K562 (cell line): ENCODE data around the gene TM9SF4.

Experiments
- MAZ ChIP-seq, 2 experiments: fragments of 450-650 bp in 1 of 2; sonication (generic) in 1 of 2; formaldehyde crosslinking; IDR thresholded peaks in 1 of 2; conservative IDR thresholded peaks in 1 of 2; 2 replicates each; pipeline versions ENCODE4 v1.4.0 to v1.5.0; 2020; ENCODE audit warnings: mild to moderate bottlenecking in 1 of 2, missing genetic modification reagents in 1 of 2
- NFYB ChIP-seq: IDR thresholded peaks from 2 replicates; pipeline ENCODE4 v1.6.1; 2011; ENCODE audit warnings: mild to moderate bottlenecking, moderate library complexity; ENCODE audit not compliant: insufficient read length; ENCODE audit errors: extremely low read depth
- SP2 ChIP-seq: IDR thresholded peaks from 2 replicates; pipeline ENCODE4 v1.6.1; 2011; ENCODE audit warnings: mild to moderate bottlenecking, low read depth, low read length, moderate library complexity; ENCODE audit not compliant: poor library complexity, severe bottlenecking; ENCODE audit errors: extremely low read depth
- TARDBP ChIP-seq: fragments of 450-650 bp; IDR thresholded peaks from 2 replicates; pipeline ENCODE4 v1.6.1; 2016
- TCF7 ChIP-seq: sonication (generic); IDR thresholded peaks from 2 replicates; pipeline ENCODE4 v1.6.1; 2016; ENCODE audit warnings: antibody characterized with exemption, borderline replicate concordance
- YY1 ChIP-seq, 3 experiments: IDR thresholded peaks; 2 replicates each; pipeline ENCODE4 v1.6.1; 2011; ENCODE audit warnings: low read length in 2 of 3, mild to moderate bottlenecking in 2 of 3, moderate library complexity in 2 of 3, borderline replicate concordance in 1 of 3, control low read depth in 1 of 3, low read depth in 1 of 3; ENCODE audit not compliant: insufficient read depth in 3 of 3, insufficient replicate concordance in 2 of 3, control insufficient read depth in 1 of 3, insufficient read length in 1 of 3; ENCODE audit errors: extremely low read depth in 1 of 3
- ZNF274 ChIP-seq: IDR thresholded peaks from 2 replicates; pipeline ENCODE4 v1.6.1; 2011; ENCODE audit warnings: low read depth, mild to moderate bottlenecking, low read length, moderate library complexity, borderline replicate concordance
- TF ChIP-seq, protein P1 (sequence below): sonication (generic); formaldehyde crosslinking; IDR thresholded peaks from 2 replicates; pipeline ENCODE4 v1.8.0; 2022; ENCODE audit warnings: missing genetic modification reagents, mild to moderate bottlenecking, borderline replicate concordance

- TF ChIP-seq TCF7 (no peak), ZNF274 (no peak), MAZ (CRISPR knock-in tag; conservative IDR thresholded peaks at IDR 0.05 in 1 of 2, IDR thresholded peaks at IDR 0.05 in 1 of 2) (no peak), SP2 (no peak), TARDBP (no peak), NFYB (no peak), YY1 (IDR thresholded peaks at IDR 0.05; ENCODE audit: borderline replicate concordance in 1 of 3, control insufficient read depth in 1 of 3, extremely low read depth in 1 of 3, insufficient read depth in 3 of 3, insufficient read length in 1 of 3, insufficient replicate concordance in 2 of 3, low read depth in 1 of 3, low read length in 2 of 3) (no peak)
- TF ChIP-seq, protein P1, sequence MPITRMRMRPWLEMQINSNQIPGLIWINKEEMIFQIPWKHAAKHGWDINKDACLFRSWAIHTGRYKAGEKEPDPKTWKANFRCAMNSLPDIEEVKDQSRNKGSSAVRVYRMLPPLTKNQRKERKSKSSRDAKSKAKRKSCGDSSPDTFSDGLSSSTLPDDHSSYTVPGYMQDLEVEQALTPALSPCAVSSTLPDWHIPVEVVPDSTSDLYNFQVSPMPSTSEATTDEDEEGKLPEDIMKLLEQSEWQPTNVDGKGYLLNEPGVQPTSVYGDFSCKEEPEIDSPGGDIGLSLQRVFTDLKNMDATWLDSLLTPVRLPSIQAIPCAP (CRISPR knock-in tag) = no peak
Observed at GRCh38 chr20:32191422-32191821, 81.9 kb downstream of the TM9SF4 start.
